ENCODE measurements around the gene UPB1.

Gene UPB1

GRCh38 chr22:24494528-24495364 lies at the start of gene UPB1:
TSS of gene UPB1 (plus strand) at chr22:24495332. CDS start at chr22:24495404, 72 bp downstream.
- DNase-seq, result no peak

- no peak for DNase-seq
Measured at GRCh38 chr22:24445481-24446259, 49.5 kb upstream of the UPB1 start.

- DNase-seq, result no peak
Measured at GRCh38 chr22:24446260-24446611, 48.9 kb upstream of the UPB1 start.

- DNase-seq, result peak; percentile 21
Measured at GRCh38 chr22:24450610-24451009, 44.5 kb upstream of the UPB1 start.

GRCh38 chr22:24451162-24451561 lies 44.0 kb upstream of the UPB1 start:
- no peak for DNase-seq

- no peak for DNase-seq
Measured at GRCh38 chr22:24453853-24454252, 41.3 kb upstream of the UPB1 start.

GRCh38 chr22:24455039-24455438 lies 40.1 kb upstream of the UPB1 start:
- DNase-seq, result no peak

GRCh38 chr22:24455751-24456426 lies 39.2 kb upstream of the UPB1 start:
- no peak for DNase-seq

- no peak for DNase-seq
Measured at GRCh38 chr22:24457894-24458420, 37.2 kb upstream of the UPB1 start.

GRCh38 chr22:24459911-24460310 lies 35.2 kb upstream of the UPB1 start:
- DNase-seq, result no peak

- no peak for DNase-seq
Measured at GRCh38 chr22:24460418-24461089, 34.6 kb upstream of the UPB1 start.

GRCh38 chr22:24463071-24463760 lies 31.9 kb upstream of the UPB1 start:
- DNase-seq, result no peak

GRCh38 chr22:24465566-24465965 lies 29.6 kb upstream of the UPB1 start:
- DNase-seq, result no peak

GRCh38 chr22:24465975-24466374 lies 29.2 kb upstream of the UPB1 start:
- DNase-seq, result no peak

- no peak for DNase-seq
Measured at GRCh38 chr22:24466716-24467328, 28.3 kb upstream of the UPB1 start.

GRCh38 chr22:24467340-24467739 lies 27.8 kb upstream of the UPB1 start:
- no peak for DNase-seq

GRCh38 chr22:24471570-24471969 lies 23.6 kb upstream of the UPB1 start:
- no peak for DNase-seq

GRCh38 chr22:24473284-24473683 lies 21.8 kb upstream of the UPB1 start:
- DNase-seq, result no peak

- no peak for DNase-seq
Measured at GRCh38 chr22:24474221-24474620, 20.9 kb upstream of the UPB1 start.

- no peak for DNase-seq
Measured at GRCh38 chr22:24474649-24475255, 20.4 kb upstream of the UPB1 start.

- no peak for DNase-seq
Measured at GRCh38 chr22:24481641-24482040, 13.5 kb upstream of the UPB1 start.
